K562 (cell line): ENCODE measurements around the gene AIM2. TPM values are rescaled to one million over a fixed set of nuclear protein-coding genes. Genes with fewer than 3 reads are reported as not detected.

Experiments
- ATAC-seq: fragments of 200-7000 bp; cut with Tn5 transposase; 3 replicates; pipeline ENCODE4 v1.9.1; 2020; ENCODE audit warnings: moderate library complexity
- BruUV-seq: library from RNA; stranded (reverse); fragments of 400-500 nt; replicated peaks from 2 replicates; lab custom pipeline; 2021; lab: Mats Ljungman, UMichigan
- CTCF ChIA-PET: fragments of 300-600 bp; formaldehyde crosslinking; extraction: SDS; loops from one replicate; lab custom pipeline; 2021; ENCODE audit warnings: low intra/inter-chr PET ratio; lab: Yijun Ruan, JAX
- POLR2A ChIA-PET: fragments of 300-600, 350-650 bp; sonication (Branson Sonifier 250); formaldehyde crosslinking; extraction: SDS; loops from one replicate; lab custom pipeline; 2021; ENCODE audit warnings: antibody characterized with exemption, inconsistent platforms; lab: Yijun Ruan, JAX
- DNase-seq, 4 experiments: peaks; one replicate each; pipeline versions ENCODE4 v3.0.0 to v3.0.0-alpha.2; 2011 to 2018; ENCODE audit warnings: low spot score in 3 of 4, mixed read lengths in 3 of 4; ENCODE audit errors: extremely low read depth in 1 of 4
- FAIRE-seq: peaks from 2 replicates; lab custom pipeline; 2011; peaks lifted over from hg19 to GRCh38; lab: Jason Lieb, UNC
- H2AFZ ChIP-seq: 2 replicates; pipeline ENCODE4 v1.6.0; 2011; ENCODE audit warnings: low read depth, low read length, control low read depth, inconsistent platforms
- H3K27ac ChIP-seq: fragments of 200-600 bp; 3 replicates; pipeline ENCODE4 v1.8.0; 2011; ENCODE audit warnings: low read depth, mild to moderate bottlenecking, control low read depth, inconsistent platforms, low read length, moderate library complexity, mixed read lengths; ENCODE audit errors: extremely low read depth
- H3K27me3 ChIP-seq, 2 experiments: fragments of 300-600 bp in 1 of 2; 2 replicates in 1 of 2; 3 replicates in 1 of 2; pipeline versions ENCODE4 v1.6.0 to v1.8.0; 2011; ENCODE audit warnings: inconsistent platforms in 2 of 2, low read length in 2 of 2, mild to moderate bottlenecking in 1 of 2, mixed read lengths in 1 of 2, moderate library complexity in 1 of 2; ENCODE audit not compliant: control insufficient read depth in 2 of 2, insufficient read depth in 2 of 2
- H3K36me3 ChIP-seq: fragments of 300-600 bp; 3 replicates; pipeline ENCODE4 v1.8.0; 2011; ENCODE audit warnings: mild to moderate bottlenecking, low read length, inconsistent platforms; ENCODE audit not compliant: control insufficient read depth, insufficient read depth
- H3K4me1 ChIP-seq, 2 experiments: fragments of 200-600 bp in 1 of 2; replicated peaks in 1 of 2; 2 replicates in 1 of 2; 3 replicates in 1 of 2; pipeline versions ENCODE4 v1.5.1 to v1.8.0; 2011; ENCODE audit warnings: inconsistent platforms in 2 of 2, low read length in 2 of 2, mild to moderate bottlenecking in 1 of 2, mixed read lengths in 1 of 2, moderate library complexity in 1 of 2; ENCODE audit not compliant: control insufficient read depth in 2 of 2, insufficient read depth in 2 of 2
- H3K4me2 ChIP-seq: 2 replicates; pipeline ENCODE4 v1.6.1; 2011; ENCODE audit warnings: low read length, control low read depth, inconsistent platforms, mixed read lengths; ENCODE audit not compliant: insufficient read depth
- H3K4me3 ChIP-seq: fragments of 200-600 bp; sonication (generic), shearing (Covaris generic); 2 replicates; pipeline ENCODE4 v1.5.1; 2016; ENCODE audit warnings: control low read depth, inconsistent platforms
- H3K79me2 ChIP-seq: fragments of 200-600 bp; 3 replicates; pipeline ENCODE4 v1.8.0; 2011; ENCODE audit warnings: low read length, inconsistent platforms; ENCODE audit not compliant: control insufficient read depth, insufficient read depth
- H3K9ac ChIP-seq, 2 experiments: 2 replicates each; pipeline versions ENCODE4 v1.6.0 to v1.6.1; 2011; ENCODE audit warnings: low read depth in 2 of 2, low read length in 2 of 2, control low read depth in 1 of 2, inconsistent platforms in 1 of 2, mild to moderate bottlenecking in 1 of 2, mixed read lengths in 1 of 2; ENCODE audit not compliant: insufficient read depth in 1 of 2
- H3K9me1 ChIP-seq: one replicate; pipeline ENCODE4 v1.6.0; 2011; ENCODE audit warnings: inconsistent platforms, mild to moderate bottlenecking, low read length, moderate library complexity; ENCODE audit not compliant: control insufficient read depth, insufficient read depth
- H3K9me3 ChIP-seq: replicated peaks from 2 replicates; pipeline ENCODE4 v1.5.1; 2011; ENCODE audit warnings: low read depth, low read length, inconsistent platforms; ENCODE audit not compliant: control insufficient read depth, insufficient read depth
- H4K20me1 ChIP-seq: replicated peaks from 2 replicates; pipeline ENCODE4 v1.6.1; 2011; ENCODE audit warnings: low read length, inconsistent platforms, mixed read lengths; ENCODE audit not compliant: control insufficient read depth, insufficient read depth
- ARID1B ChIP-seq: fragments of 450-650 bp; IDR thresholded peaks from 2 replicates; pipeline ENCODE4 v1.6.1; 2016; ENCODE audit warnings: antibody characterized with exemption, mild to moderate bottlenecking, inconsistent platforms
- CLOCK ChIP-seq: fragments of 250-450 bp; sonication (Bioruptor Pico); IDR thresholded peaks from 2 replicates; pipeline ENCODE4 v1.4.0; 2020; ENCODE audit warnings: mild to moderate bottlenecking, moderate library complexity, borderline replicate concordance
- CREB1 ChIP-seq, 2 experiments: sonication (generic) in 1 of 2; formaldehyde crosslinking in 1 of 2; IDR thresholded peaks; 2 replicates each; pipeline versions ENCODE4 v1.6.1 to v1.8.0; 2012 to 2022; ENCODE audit warnings: inconsistent platforms in 1 of 2, mild to moderate bottlenecking in 1 of 2, missing genetic modification reagents in 1 of 2, moderate library complexity in 1 of 2
- CREB5 ChIP-seq: fragments of 250-450 bp; sonication (Bioruptor Pico); IDR thresholded peaks from 2 replicates; pipeline ENCODE4 v1.5.0; 2020; ENCODE audit warnings: mild to moderate bottlenecking
- DACH1 ChIP-seq: fragments of 450-650 bp; IDR thresholded peaks from 2 replicates; pipeline ENCODE4 v1.6.1; 2018; ENCODE audit not compliant: partially characterized antibody
- HNRNPL ChIP-seq: fragments of 200-400 bp; formaldehyde crosslinking; IDR thresholded peaks from 2 replicates; pipeline ENCODE4 v1.6.1; 2017; ENCODE audit warnings: low read depth, mild to moderate bottlenecking, low read length
- KLF13 ChIP-seq: fragments of 450-650 bp; IDR thresholded peaks from 2 replicates; pipeline ENCODE4 v1.6.1; 2016; ENCODE audit warnings: missing genetic modification characterization, low read depth, mild to moderate bottlenecking, missing compliant biosample characterization, moderate library complexity, borderline replicate concordance
- NR2C2 ChIP-seq, 2 experiments: fragments of 200-800 bp in 1 of 2; sonication (Bioruptor generic) in 1 of 2; sonication (generic) in 1 of 2; formaldehyde crosslinking in 1 of 2; IDR thresholded peaks; 2 replicates each; pipeline versions ENCODE4 v1.6.1 to v1.8.0; 2016 to 2022; ENCODE audit warnings: mild to moderate bottlenecking in 1 of 2, missing compliant biosample characterization in 1 of 2, missing genetic modification characterization in 1 of 2, missing genetic modification reagents in 1 of 2
- RBM22 ChIP-seq: fragments of 200-400 bp; formaldehyde crosslinking; IDR thresholded peaks from 2 replicates; pipeline ENCODE4 v1.6.1; 2018; ENCODE audit warnings: low read length, low read depth; ENCODE audit not compliant: poor library complexity, severe bottlenecking
- SRF ChIP-seq, 2 experiments: fragments of 250-450, 450-650 bp in 1 of 2; sonication (Bioruptor Pico) in 1 of 2; sonication (generic) in 1 of 2; formaldehyde crosslinking; IDR thresholded peaks; 2 replicates each; pipeline versions ENCODE4 v1.5.0 to v1.5.1; 2020 to 2022; ENCODE audit warnings: mild to moderate bottlenecking in 1 of 2, missing genetic modification reagents in 1 of 2
- TRIM28 ChIP-seq: fragments of 450-650 bp; IDR thresholded peaks from 2 replicates; pipeline ENCODE4 v1.6.1; 2017
- ZBTB49 ChIP-seq: sonication (generic); formaldehyde crosslinking; IDR thresholded peaks from 2 replicates; pipeline ENCODE4 v1.8.0; 2022; ENCODE audit warnings: missing genetic modification reagents, mild to moderate bottlenecking, borderline replicate concordance
- ZC3H4 ChIP-seq: sonication (generic); formaldehyde crosslinking; IDR thresholded peaks from 2 replicates; pipeline ENCODE4 v1.9.0; 2021; ENCODE audit warnings: missing genetic modification reagents, borderline replicate concordance
- ZNF551 ChIP-seq: fragments of 250-450 bp; sonication (Bioruptor Pico); IDR thresholded peaks from 2 replicates; pipeline ENCODE4 v1.5.0; 2021; ENCODE audit warnings: mild to moderate bottlenecking, moderate library complexity
- WGBS: fragments of 100-300 bp; shearing (Covaris generic); methylation state at CpG from one replicate; pipeline ENCODE4 v1.1.6; 2016; ENCODE audit warnings: low coverage, mixed read lengths; ENCODE audit not compliant: insufficient coverage; ENCODE audit errors: missing lambda C conversion rate; 5-methylcytosine and 5-hydroxymethylcytosine counted together
- in situ Hi-C: fragments of 300-500 bp; cut with MboI; formaldehyde crosslinking; loops from 4 replicates; pipeline ENCODE4 v1.15.0; 2018; ENCODE audit warnings: inconsistent platforms, mixed read lengths
- intact Hi-C: fragments of 100-400 bp; cut with micrococcal nuclease; formaldehyde crosslinking; loops from 2 replicates; pipeline ENCODE4 v1.14.2; 2022
- polyA plus RNA-seq, 8 experiments: library from polyadenylated mRNA; depleted of rRNA in 4 of 8; stranded (reverse) in 5 of 8; unstranded in 3 of 8; fragments of >200 nt; fragmentation: Nextera tagmentation in 2 of 8; fragmentation: Illumina TruSeq in 1 of 8; extraction: Ambion mirVana in 2 of 8; extraction: Trizol in 1 of 8; gene quantifications; 2 replicates each; pipeline versions ENCODE4 v1.2.1 to v1.2.3, GENCODE V29; 2011 to 2014; ENCODE audit warnings: inconsistent platforms in 1 of 8, missing spikeins in 1 of 8
- total RNA-seq, 7 experiments: library from RNA; depleted of rRNA in 6 of 7; stranded (reverse); fragments of >200 nt in 6 of 7; fragmentation: Illumina TruSeq in 2 of 7; extraction: Trizol in 2 of 7; gene quantifications; 2 replicates each; pipeline versions ENCODE4 v1.2.1 to v1.2.3, GENCODE V29; 2011 to 2021; ENCODE audit warnings: low replicate concordance in 1 of 7

AIM2 gene
- total and polyA plus RNA-seq, 9 of the 15 experiments (the other 6 are each of a cell fraction or from before 2014, with no cell fraction given) = 0.10 to 0.95 (median 0.22) TPM

GRCh38 chr1:159090286-159091179, 14.0 kb upstream of the AIM2 start:
- ChIA-PET POLR2A (no interaction called here), CTCF (interaction anchor here (0.6 kb wide), 1 partner anchor 71 kb away, joined by 3 read pairs; no protein-coding TSS in a partner anchor)
- in situ Hi-C loops (no loop called here), intact Hi-C loops (no loop called here)
- ATAC-seq = no peak
- Histone ChIP-seq H3K27ac (no peak overlapping the region), H3K27me3 (no peaks in the 10 kb centered on the region), H3K9ac (no peak overlapping the region), H3K4me2 (no peak overlapping the region), H4K20me1 (no peaks in the 10 kb centered on the region), H3K4me1 (no peaks in the 10 kb centered on the region; a peak in 1 of 5 replicates), H3K4me3 (no peak overlapping the region), H3K79me2 (no peaks in the 10 kb centered on the region), H2AFZ (no peak overlapping the region), H3K9me1 (no peaks in the 10 kb centered on the region), H3K36me3 (no peaks in the 10 kb centered on the region), H3K9me3 (no peaks in the 10 kb centered on the region)
- no TSS peak for BruUV-seq
- no peak for FAIRE-seq
- no peak for DNase-seq
- 1% methylated on average over 4 of the region's 4 CpGs for WGBS
- TF ChIP-seq ZBTB49 (CRISPR knock-in tag) = no peak
- no peak for TF ChIP-seq CREB5 (CRISPR knock-in tag)
- TF ChIP-seq TRIM28 = no peak
- no peak for TF ChIP-seq ZC3H4 (CRISPR knock-in tag)
- no peak for TF ChIP-seq ZNF551 (CRISPR knock-in tag)
- no peak for TF ChIP-seq CLOCK
- TF ChIP-seq NR2C2 (CRISPR knock-in tag; IDR thresholded peaks at IDR 0.05) = no peak
- no peak for TF ChIP-seq NR2C2 (tag; IDR thresholded peaks at IDR 0.05)
- no peak for TF ChIP-seq DACH1
- TF ChIP-seq CREB1 (IDR thresholded peaks at IDR 0.05) = no peak
- no peak for TF ChIP-seq CREB1 (CRISPR knock-in tag; IDR thresholded peaks at IDR 0.05)
- no peak for TF ChIP-seq HNRNPL
- TF ChIP-seq ARID1B = no peak
- no peak for TF ChIP-seq RBM22
- no peak for TF ChIP-seq SRF (CRISPR knock-in tag; IDR thresholded peaks at IDR 0.05)
- no peak for TF ChIP-seq KLF13 (tag)
